ENCODE measurements around the gene PTPRG. TPM values are rescaled to one million over a fixed set of nuclear protein-coding genes. Genes with fewer than 3 reads are reported as not detected.
A peak's percentile ranks its signal among the peaks of the same experiment; 100 is the strongest.

PTPRG gene
- total RNA-seq, 1 experiment from 2014 or later: 69.3 TPM

GRCh38 chr3:62193586-62194345, 632.4 kb downstream of the PTPRG start:
- H2AFZ ChIP-seq (ENCODE audit: low read length): no peak overlapping the region
- WGBS (ENCODE audit: extremely low coverage, insufficient read length, low lambda C conversion rate): no CpG with 5 or more reads among the region's 10 CpGs
- no peak overlapping the region for H4K5ac ChIP-seq (ENCODE audit: insufficient read length, low read depth, low read length)
- no peak overlapping the region for H3K27ac ChIP-seq (ENCODE audit: insufficient read length, low read depth, low read length)
- no peak overlapping the region for H2AK5ac ChIP-seq (ENCODE audit: insufficient read length, low read length)
- H4K91ac ChIP-seq (ENCODE audit: insufficient read length, low read depth, low read length): no peak overlapping the region
- no peak overlapping the region for H2BK12ac ChIP-seq (ENCODE audit: insufficient read length, low read depth, low read length)
- H3T11ph ChIP-seq (ENCODE audit: low read length): no peak overlapping the region
- H3K9ac ChIP-seq (ENCODE audit: extremely low read depth, insufficient read length, low read length): no peak overlapping the region
- no peak overlapping the region for H3K56ac ChIP-seq (ENCODE audit: insufficient read length, low read depth, low read length)
- no peak overlapping the region for H3K4me2 ChIP-seq (ENCODE audit: insufficient read depth, insufficient read length, low read length)
- H3K4ac ChIP-seq (ENCODE audit: low read depth, low read length): no peak overlapping the region
- H4K8ac ChIP-seq (replicated peaks; ENCODE audit: insufficient read length, low read depth, low read length): no peak overlapping the region
- no peaks in the 10 kb centered on the region for H3K79me1 ChIP-seq (ENCODE audit: insufficient read depth, low read depth, low read length, poor library complexity, severe bottlenecking)
- Mint-ChIP-seq H3K9me3 (no peaks in the 10 kb centered on the region), H3K4me3 (no peak overlapping the region), H3K4me1 (peaks cover 18% of the 10 kb centered on the region in 2 experiments), H3K36me3 (ENCODE audit: insufficient read depth in 1 of 3, low read depth in 3 of 3) (peaks cover 27 to 34% (median 29%) of the 10 kb centered on the region in 3 experiments; a peak in 6 of 7 replicates), H3K27ac (peak overlapping the region in 2 of 3 experiments; percentile 32 to 49; a peak in 1 of 7 replicates), H3K27me3 (ENCODE audit: low read depth) (peaks cover 2% of the 10 kb centered on the region; the same call in 1 of the 2 replicates)
- H3K4me1 ChIP-seq (ENCODE audit: insufficient read depth, low read length): no peaks in the 10 kb centered on the region
- no peak overlapping the region for H3K14ac ChIP-seq (ENCODE audit: insufficient read depth, low read length)
- no peaks in the 10 kb centered on the region for H3K79me2 ChIP-seq (ENCODE audit: insufficient read depth, low read length)
- no peak overlapping the region for H2BK15ac ChIP-seq (ENCODE audit: low read depth, low read length)
- no peak for DNase-seq
- no peak for TF ChIP-seq CTCF (conservative IDR thresholded peaks at IDR 0.05)
- no peak overlapping the region for H2BK120ac ChIP-seq (ENCODE audit: low read depth, low read length, poor library complexity, severe bottlenecking)
- H2BK20ac ChIP-seq (ENCODE audit: low read depth, low read length, poor library complexity, severe bottlenecking): no peak overlapping the region
- H3K18ac ChIP-seq (ENCODE audit: insufficient read length, low read depth, low read length): no peak overlapping the region
- no peak overlapping the region for H3K23ac ChIP-seq (ENCODE audit: insufficient read length, low read depth, low read length)
- no peaks in the 10 kb centered on the region for H3K27me3 ChIP-seq (ENCODE audit: insufficient read depth, low read length)
- peaks cover 4% of the 10 kb centered on the region for H3K23me2 ChIP-seq (ENCODE audit: insufficient read length, low read depth, low read length, poor library complexity, severe bottlenecking)
- no peaks in the 10 kb centered on the region for H3K9me3 ChIP-seq (ENCODE audit: control insufficient read depth, low read depth, low read length)
- no peak overlapping the region for H2BK5ac ChIP-seq (ENCODE audit: insufficient read length, low read length)
- no peaks in the 10 kb centered on the region for H4K20me1 ChIP-seq (ENCODE audit: control insufficient read depth, insufficient read depth, insufficient read length)
